NCI-H345 treated with DMSO at 0.1 percent for 48 hours (cell line): ENCODE measurements around the gene ASXL2.
"Not testable (repeated sequence)": the region's sequence is repeated elsewhere in the genome, so short reads cannot be mapped to it uniquely, and the experiment has no call there.

Experiments used
- DNase-seq: peaks from one replicate; lab custom pipeline; 2025; ENCODE audit not compliant: unreplicated experiment; lab: John Stamatoyannopoulos, UW

The ASXL2 gene

DNA sequence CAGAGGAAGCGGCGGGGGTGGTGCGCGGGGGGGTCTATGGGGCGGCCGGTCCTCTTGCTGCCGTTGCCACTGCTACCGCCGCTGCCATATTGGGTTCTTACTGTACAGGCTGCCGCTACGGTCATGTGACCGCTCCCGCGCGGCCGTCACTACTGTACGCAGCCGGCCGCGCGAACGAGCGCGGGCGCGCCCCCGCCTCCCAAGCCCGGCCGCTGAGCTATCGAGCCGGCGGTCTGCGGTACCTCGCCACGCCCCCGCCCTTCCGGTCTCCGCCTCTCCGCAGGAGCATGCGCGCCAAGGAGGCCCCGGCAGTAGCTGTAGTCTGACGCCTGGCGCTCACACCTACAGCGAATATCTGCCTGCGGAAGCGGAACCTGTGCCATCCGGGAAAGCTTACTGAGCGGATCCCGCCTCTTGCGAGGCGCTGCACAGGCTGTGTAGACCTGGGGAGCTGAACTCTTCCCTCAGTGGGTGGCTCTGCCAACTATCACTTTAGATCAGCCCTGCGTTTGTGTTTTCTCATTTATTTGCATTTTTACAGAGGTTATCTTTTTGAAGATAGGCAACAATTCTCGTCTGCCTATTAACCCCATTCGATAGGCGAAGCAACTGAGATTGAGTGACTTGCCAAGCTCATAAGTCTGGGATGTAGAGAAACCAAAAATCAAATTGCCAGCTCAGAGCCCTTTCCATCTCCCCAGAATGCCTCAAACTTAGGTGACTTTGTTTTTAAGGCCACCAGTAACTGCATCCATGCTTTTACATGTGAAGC is at the start of gene ASXL2:
ASXL2 (minus strand) TSS at position 127 of the 772 bp plus-strand sequence. CDS start 265 bp downstream, outside the sequence.
- DNase-seq: peak; percentile 100

DNA sequence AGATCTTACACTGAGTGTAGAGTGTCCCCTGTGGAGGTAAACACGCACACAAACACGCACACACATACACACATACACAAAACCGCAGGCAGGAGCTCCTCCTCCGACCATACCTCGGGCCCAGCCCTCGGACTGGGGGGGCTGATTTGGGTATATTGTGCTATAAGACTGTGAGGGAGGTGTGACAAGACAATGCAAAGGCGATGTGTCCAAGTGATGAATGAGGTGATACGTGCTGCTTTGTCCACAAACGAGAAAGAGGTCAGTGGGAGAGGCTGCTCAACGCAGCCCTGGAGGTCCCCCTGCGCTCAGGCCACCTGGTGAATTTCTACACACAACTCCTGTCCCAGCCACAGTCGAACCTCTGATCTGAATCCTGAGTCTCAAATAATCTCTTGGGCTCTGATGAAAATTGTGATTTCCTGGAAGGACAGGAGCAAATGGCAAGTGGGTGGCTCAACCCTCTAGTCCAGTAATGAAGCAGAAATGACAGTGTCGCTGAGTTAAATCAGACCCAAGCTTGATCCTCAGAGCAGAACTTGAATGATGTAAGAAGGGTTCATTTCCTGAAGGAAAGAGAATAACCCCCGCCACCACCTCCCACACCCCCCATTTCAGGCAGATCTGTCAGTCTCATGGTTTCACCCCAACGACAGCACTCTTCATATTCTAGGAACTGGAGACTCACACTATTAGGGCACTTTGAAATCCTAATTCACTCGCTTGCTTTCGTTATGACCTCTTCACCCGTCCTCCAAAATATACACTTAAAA is 48.9 kb upstream of the ASXL2 start:
- DNase-seq: no peak

DNA sequence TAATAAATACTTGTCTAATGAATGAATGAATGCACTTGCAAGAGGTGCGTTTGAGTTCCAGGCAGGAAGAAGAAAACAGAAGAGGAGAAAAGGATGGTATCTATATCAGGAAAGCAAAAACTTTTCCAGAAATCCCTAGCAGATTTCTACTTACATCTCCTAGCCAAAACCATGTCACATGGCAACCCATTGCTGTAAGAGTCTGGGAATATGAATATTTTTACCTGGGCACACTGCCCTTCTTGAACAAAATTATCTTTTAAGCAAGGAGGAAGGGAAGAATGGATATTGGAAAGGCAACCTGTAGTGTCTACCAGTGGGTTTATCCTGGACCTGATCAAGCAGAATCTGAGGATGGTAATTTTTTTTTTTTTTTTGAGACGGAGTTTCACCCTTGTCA is 44.2 kb upstream of the ASXL2 start:
- no peak for DNase-seq

DNA sequence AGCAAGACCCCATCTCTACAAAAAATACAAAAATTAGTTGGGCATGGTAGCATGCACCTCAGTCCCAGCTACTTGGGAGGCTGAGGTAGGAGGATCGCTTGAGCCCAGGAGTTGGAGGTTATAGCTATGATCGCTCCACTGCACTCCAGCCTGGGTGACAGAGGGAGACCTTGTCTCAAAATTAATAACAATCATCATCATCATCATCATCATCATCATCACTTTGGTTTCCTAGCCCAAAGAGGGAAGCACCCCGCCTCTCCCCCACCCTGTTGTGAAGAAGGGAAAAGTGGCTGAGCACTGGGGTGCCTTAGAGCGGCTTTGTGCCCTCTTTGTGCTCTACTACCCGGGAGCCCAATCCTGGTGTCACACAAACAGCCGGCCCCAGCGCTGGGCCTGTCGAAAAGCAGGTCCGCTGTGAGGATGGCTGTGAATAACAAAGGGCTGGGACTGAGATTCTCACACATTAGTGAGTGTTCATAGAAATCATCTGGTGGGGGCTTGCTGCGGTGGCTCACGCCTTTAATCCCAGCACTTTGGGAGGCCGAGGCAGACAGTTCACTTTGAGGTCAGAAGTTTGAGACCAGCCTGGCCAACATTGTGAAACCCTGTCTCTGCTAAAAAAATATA is 42.6 kb upstream of the ASXL2 start:
- DNase-seq: no peak

DNA sequence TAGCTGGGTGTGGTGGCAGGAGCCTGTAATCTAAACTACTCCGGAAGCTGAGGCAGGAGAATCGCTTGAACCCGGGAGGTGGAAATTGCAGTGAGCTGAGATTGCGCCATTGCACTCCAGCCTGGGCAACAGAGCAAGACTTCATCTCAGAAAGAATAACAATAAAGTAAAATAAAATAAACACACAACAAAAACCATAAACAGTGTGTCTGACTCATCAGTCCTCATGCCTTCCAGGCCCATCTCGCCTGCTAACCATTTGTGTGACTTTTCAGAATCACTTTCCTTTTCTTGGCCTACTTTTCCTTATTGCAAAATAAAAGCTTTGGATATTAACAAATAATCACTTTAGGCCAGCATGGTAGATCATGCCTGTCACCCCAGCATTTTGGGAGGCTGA is 42.0 kb upstream of the ASXL2 start:
- DNase-seq: no peak

DNA sequence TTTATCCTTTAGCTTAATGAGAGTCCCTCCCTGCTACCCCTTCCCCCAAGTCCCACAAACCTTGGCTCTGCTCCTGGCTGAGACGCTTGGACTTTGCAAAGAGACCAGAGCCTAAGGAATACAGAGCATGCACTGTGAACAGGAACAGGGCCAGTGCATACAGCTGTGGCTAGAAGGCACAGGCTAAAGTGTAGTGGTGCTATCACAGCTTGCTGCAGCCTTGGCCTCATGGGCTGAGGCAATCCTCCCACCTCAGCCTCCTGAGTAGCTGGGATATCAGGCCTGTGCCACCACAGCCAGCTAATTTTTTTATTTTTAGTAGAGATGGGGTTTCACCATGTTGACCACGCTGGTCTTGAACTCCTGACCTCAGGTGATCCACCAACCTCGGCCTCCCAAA is 39.5 kb upstream of the ASXL2 start:
- no peak for DNase-seq

DNA sequence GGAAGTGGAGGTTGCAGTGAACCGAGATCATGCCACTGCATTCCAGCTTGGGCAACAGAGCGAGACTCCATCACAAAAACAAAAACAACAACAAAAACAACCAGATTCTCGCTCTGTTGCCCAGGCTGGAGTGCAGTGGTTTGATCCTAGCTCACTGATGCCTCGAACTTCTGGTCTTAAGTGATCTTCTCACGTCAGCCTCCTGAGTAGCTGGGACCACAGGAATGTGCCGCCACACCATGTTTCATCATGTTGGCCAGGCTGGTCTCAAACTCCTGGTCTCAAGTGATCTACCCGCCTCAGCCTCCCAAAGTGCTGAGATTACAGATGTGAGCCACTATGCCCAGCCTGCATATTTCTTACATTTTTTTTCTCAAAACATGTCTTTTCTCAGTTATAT is 39.1 kb upstream of the ASXL2 start:
- DNase-seq: not testable (repeated sequence)

DNA sequence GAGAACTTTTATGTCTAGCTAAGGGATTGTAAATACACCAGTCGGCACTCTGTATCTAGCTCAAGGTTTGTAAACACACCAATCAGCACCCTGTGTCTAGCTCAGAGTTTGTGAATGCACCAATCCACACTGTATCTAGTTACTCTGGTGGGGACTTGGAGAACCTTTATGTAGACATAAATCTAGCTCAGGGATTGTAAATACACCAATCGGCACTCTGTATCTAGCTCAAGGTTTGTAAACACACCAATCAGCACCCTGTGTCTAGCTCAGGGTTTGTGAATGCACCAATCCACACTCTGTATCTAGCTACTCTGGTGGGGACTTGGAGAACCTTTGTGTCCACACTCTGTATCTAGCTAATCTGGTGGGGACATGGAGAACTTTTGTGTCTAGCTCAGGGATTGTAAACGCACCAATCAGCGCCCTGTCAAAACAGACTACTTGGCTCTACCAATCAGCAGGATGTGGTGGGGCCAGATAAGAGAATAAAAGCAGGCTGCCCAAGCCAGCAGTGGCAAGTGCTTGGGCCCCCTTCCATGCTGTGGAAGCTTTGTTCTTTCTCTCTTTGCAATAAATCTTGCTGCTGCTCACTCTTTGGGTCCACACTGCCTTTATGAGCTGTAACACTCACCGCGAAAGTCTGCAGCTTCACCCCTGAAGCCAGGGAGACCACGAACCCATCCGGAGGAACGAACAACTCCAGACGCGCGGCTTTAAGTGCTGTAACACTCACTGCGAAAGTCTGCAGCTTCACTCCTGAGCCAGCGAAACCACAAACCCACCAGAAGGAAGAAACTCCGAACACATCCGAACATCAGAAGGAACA is 37.9 kb upstream of the ASXL2 start:
- not testable (repeated sequence) for DNase-seq

DNA sequence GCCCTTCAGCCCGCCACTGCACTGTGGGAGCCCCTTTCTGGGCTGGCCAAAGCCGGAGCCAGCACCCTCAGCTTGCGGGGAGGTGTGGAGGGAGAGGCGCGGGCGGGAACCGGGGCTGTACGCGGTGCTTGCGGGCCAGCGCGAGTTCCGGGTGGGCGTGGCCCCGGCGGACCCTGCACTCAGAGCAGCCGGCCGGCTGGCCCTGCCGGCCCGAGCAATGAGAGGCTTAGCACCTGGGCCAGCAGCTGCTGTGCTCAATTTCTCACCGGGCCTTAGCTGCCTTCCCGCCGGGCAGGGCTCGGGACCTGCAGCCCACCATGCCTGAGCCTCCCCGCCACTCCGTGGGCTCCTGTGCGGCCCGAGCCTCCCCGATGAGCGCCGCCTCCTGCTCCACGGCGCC is 37.1 kb upstream of the ASXL2 start:
- not testable (repeated sequence) for DNase-seq

DNA sequence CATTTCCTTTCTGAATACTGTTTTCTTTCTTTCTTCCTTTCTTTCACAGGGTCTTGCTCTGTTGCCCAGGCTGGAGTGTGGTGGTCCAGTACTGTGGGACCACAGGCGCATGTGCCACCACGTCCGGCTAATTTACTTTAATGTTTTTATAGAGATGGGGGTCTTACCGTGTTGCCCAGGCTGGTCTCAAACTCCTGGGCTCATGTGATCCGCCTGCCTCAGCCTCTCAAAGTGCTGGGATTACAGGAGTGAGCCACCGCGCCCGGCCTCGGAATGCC is 35.3 kb upstream of the ASXL2 start:
- not testable (repeated sequence) for DNase-seq

DNA sequence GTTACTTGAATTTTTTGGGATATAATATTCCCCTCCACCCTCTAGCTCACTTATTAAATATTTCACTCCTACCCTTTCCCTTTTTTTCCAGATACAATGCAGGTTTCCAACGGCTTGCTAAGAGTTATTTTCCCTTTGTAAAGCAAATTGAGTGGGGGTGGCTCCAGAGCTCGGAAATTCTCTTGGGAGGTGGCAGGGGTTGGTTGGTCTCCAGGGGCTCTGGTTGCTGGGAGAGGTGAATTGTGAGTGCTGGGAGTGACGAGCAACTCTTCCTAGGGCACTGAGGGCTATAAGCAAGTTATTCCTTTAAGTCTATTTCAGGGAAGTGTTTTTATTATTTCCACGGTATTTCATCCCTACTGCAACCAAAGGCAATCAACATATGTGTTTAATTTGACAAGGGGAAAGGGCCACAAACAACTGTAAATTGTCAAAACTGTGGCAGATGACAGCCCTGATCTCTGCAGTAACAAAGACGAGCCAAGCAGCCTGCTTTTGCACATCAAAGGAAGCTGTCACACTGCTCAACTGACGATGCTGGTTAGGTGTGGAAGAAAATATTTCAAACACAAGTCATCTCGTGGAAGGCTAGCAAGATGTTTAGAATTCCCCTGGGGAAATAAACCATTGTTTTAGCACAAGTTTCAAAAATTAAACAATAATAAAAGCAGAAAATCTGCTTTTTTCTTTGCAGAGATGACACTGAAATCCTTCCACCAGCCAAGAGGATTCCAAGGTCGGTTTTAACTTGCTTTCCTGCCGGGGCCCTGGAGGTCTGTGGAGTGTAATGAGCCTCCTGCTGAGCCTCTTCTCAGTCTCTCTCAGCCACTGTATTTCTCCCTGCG is 34.8 kb upstream of the ASXL2 start:
- peak; percentile 28 for DNase-seq

DNA sequence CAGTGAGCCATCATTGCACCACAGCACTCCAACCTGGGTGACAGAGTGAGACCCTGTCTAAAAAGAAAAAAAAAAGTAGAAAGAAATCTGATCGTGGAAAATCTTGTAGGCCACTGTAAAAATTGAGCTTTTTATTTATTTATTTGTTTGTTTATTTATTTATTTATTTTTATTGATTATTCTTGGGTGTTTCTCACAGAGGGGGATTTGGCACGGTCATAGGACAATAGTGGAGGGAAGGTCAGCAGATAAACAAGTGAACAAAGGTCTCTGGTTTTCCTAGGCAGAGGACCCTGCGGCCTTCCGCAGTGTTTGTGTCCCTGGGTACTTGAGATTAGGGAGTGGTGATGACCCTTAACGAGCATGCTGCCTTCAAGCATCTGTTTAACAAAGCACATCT is 31.3 kb upstream of the ASXL2 start:
- not testable (repeated sequence) for DNase-seq

DNA sequence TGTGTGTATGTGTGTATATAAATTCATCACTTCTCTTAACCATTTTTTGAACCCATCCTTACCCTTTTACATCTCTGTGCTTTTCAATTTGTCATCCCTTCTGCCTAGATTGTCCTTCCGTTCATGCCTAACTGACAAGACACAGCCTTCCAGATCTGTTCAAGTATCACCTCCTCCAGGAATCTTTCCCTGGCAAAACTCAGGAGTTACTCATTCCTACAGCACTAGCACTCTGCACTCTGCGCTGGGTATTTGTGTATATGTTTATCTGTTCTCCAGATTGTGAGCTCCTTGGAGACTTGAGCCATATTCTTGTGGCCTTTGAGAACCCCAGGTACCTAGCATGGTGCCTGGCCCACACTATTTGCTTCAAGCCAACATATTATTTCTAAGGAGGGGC is 26.8 kb upstream of the ASXL2 start:
- no peak for DNase-seq

DNA sequence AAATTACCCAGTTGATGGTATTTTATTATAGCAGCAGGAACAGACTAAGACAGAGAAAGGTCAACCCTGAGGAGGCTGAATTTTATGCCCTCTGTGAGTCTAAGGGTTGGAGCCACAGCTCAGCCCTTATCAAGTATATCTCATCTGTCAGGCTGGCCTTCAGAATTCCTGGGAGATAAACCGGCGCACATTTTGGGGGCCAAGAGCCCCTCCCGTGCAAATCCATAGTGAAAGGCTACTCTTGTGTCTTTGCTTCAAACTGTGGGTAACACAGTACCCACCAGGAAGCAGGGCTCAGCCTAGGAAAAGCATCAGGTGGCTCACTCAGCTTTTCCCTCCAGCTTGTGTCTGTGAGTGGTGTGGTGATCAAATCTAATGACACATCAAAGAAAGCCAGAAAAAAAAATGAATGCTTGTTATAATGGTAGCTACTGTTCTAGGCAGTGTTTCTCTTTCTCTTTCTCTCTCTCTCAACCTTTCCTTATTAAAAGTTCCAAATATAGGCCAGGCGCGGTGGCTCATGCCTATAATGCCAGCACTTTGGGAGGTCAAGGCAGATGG is 25.0 kb upstream of the ASXL2 start:
- DNase-seq: no peak

DNA sequence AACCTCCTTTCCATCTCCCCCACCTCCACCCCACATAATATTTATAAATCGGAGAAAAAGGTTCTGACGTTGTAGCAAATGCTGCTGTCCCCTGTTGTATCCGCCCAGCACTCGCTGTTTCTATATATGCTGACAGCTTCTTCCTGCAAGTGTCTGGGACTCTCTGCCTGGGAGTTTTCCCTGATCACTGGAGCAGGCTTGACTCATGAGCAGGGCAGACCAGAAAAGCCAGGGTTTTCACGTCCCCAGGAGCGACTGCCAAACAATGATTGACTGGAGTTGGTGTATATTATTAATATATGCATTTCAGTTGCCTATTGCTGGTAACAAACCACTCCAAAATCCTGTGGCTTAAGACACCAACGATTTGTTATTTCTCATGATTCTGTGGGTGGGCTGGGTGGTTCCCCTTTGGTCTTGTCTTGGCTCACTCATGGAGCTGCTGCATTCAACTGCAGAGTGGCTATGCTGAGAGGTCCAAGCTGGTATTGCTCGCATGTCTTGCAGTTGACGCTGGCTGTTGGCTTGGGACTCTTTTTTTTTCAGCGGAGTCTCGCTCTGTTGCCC is 21.2 kb upstream of the ASXL2 start:
- DNase-seq: no peak

DNA sequence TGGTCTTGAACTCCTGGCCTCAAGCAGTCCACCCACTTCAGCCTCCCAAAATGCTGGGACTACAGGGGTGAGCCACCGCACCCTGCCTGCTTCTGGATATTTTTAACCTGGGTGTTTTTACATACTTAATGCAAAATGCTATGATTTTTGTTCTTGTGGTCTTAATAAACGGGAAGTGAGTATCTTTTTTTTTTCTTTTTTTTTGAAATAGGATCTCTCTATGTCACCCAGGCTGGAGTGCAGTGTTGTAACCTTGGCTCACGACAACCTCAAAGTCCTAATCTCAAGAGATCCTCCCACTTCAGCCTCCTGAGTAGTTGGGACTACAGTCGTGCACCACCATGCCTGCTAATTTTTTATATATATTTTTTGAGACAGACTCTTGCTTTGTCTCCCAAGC is 19.2 kb upstream of the ASXL2 start:
- no peak for DNase-seq

DNA sequence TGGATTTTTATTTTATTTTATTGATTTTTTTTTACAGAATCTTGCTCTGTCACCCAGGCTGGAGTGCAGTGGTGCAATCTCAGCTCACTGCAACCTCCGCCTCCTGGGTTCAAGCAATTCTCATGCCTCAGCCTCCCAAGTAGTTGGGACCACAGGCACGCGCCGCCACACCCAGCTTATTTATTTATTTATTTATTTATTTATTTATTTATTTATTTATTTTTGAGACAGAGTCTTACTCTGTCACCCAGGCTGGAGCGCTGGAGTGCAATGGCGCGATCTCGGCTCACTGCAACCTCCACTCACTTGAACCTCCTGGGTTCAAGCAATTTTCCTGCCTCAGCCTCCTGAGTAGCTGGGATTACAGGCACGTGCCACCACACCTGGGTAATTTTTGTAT is 18.0 kb upstream of the ASXL2 start:
- DNase-seq: not testable (repeated sequence)

DNA sequence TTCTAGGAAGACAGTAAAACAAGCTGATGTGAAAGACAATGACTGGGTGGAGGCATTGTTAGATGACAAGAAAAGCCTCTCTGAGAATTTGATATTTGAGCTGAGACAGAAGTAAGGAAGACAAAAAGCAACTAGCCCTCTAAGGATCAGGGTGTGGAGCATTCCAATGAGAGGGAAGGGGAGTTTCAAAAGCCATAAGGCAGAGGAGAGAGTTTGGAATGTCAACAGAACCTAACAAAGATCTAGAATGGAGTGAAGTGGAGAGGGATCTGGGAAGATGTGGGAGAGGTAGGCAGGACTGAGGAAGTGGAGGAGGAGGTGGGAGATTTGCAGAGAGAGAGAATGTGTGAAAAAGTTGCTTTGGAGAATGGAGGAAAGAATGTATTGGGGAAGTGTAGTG is 17.3 kb upstream of the ASXL2 start:
- DNase-seq: no peak

DNA sequence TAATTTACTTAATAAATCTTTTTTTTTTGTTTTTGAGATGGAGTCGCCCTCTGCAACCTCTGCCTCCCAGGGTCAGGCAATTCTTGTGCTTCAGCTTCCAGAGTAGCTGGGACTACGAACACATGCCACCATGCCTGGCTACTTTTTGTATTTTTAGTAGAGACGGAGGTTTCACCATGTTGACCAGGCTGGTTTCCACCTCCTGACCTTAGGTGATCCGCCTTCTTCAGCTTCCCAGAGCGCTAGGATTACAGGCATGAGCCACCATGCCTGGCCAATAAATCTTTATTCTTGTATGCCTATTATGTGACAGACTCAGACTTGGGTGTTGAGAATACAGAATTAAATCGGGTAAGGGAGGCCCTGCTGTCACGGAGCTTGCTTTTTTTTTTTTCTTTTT is 16.7 kb upstream of the ASXL2 start:
- DNase-seq: no peak
